ENCODE data around the gene SLC47A1. TPM values are rescaled to one million over a fixed set of nuclear protein-coding genes. Genes with fewer than 3 reads are reported as not detected.

The SLC47A1 gene
- total and polyA plus RNA-seq, 2 of the 13 experiments (the other 11 are each of a cell fraction or from before 2014, with no cell fraction given): 42.1 to 67.5 TPM

GRCh38 chr17:19538095-19539039 is 4.7 kb downstream of the SLC47A1 start (continued):
- no peak for TF ChIP-seq AFF4 (CRISPR knock-in tag; IDR thresholded peaks at IDR 0.05)
- TF ChIP-seq THAP9 (CRISPR knock-in tag; IDR thresholded peaks at IDR 0.05; ENCODE audit: borderline replicate concordance): no peak
- TF ChIP-seq TBP (CRISPR knock-in tag; IDR thresholded peaks at IDR 0.05): no peak
- 0 out of 2 replicates have a peak, but pooled peaks have one; percentile 55 for TF ChIP-seq BRCA1 (CRISPR knock-in tag; IDR thresholded peaks at IDR 0.05)
- no peak for TF ChIP-seq ZFP82 (CRISPR knock-in tag; IDR thresholded peaks at IDR 0.05; ENCODE audit: borderline replicate concordance)
- no peak for TF ChIP-seq SMAD1 (CRISPR knock-in tag; IDR thresholded peaks at IDR 0.05; ENCODE audit: borderline replicate concordance, low read depth)
- peak; percentile 13 for TF ChIP-seq RBM22 (optimal IDR thresholded peaks at IDR 0.05; ENCODE audit: low read length)
- TF ChIP-seq ARID2 (CRISPR knock-in tag; IDR thresholded peaks at IDR 0.05; ENCODE audit: borderline replicate concordance): peak; percentile 41; the same call in 1 of the 2 replicates
- 0 out of 2 replicates have a peak, but pooled peaks have one; percentile 73 for TF ChIP-seq ZNF101 (CRISPR knock-in tag; IDR thresholded peaks at IDR 0.05; ENCODE audit: borderline replicate concordance, low read depth)
- no peak for TF ChIP-seq ZFP36L1 (CRISPR knock-in tag; IDR thresholded peaks at IDR 0.05)
- TF ChIP-seq SRSF4 (IDR thresholded peaks at IDR 0.05; ENCODE audit: low read depth, low read length, poor library complexity, severe bottlenecking): no peak
- peak; percentile 90 for TF ChIP-seq NR2C2 (CRISPR knock-in tag; IDR thresholded peaks at IDR 0.05; ENCODE audit: borderline replicate concordance)
- 0 out of 2 replicates have a peak, but pooled peaks have one; percentile 68 for TF ChIP-seq ELF4 (CRISPR knock-in tag; IDR thresholded peaks at IDR 0.05; ENCODE audit: borderline replicate concordance)
- no peak for TF ChIP-seq RFX1 (IDR thresholded peaks at IDR 0.05)
- no peak for TF ChIP-seq ZFP62 (CRISPR knock-in tag; IDR thresholded peaks at IDR 0.05)
- TF ChIP-seq ARHGAP35 (CRISPR knock-in tag; IDR thresholded peaks at IDR 0.05; ENCODE audit: borderline replicate concordance): no peak
- no peak for TF ChIP-seq HNRNPLL (IDR thresholded peaks at IDR 0.05; ENCODE audit: low read depth, low read length, poor library complexity, severe bottlenecking)
- peak; percentile 56 for TF ChIP-seq POLR2AphosphoS5 (IDR thresholded peaks at IDR 0.05; ENCODE audit: low read depth, low read length)
- TF ChIP-seq HHEX (CRISPR knock-in tag; IDR thresholded peaks at IDR 0.05): peak; percentile 54; the same call in 1 of the 2 replicates
- no peak for TF ChIP-seq ZFP36 (IDR thresholded peaks at IDR 0.05; ENCODE audit: borderline replicate concordance, low read depth, low read length, partially characterized antibody)
- TF ChIP-seq SNRNP70 (IDR thresholded peaks at IDR 0.05; ENCODE audit: low read depth, low read length): no peak
- TF ChIP-seq RXRB (CRISPR knock-in tag; IDR thresholded peaks at IDR 0.05; ENCODE audit: borderline replicate concordance): peak; percentile 96
